DOHH2 (cell line): ENCODE measurements around the gene MTX2.

ENCODE experiments used
- EZH2phosphoT487 ChIP-seq: fragments of 200-600 bp; sonication (generic); IDR thresholded peaks from 2 replicates; pipeline ENCODE4 v1.6.1; 2017; ENCODE audit warnings: borderline replicate concordance, mild to moderate bottlenecking, antibody characterized with exemption, low read length, moderate library complexity, mixed read lengths
- TF ChIP-seq, protein P1 (sequence below): fragments of 200-600 bp; sonication (generic); IDR thresholded peaks from one replicate; pipeline ENCODE4 v1.5.1; 2014; ENCODE audit warnings: antibody characterized with exemption, mild to moderate bottlenecking, low read depth, low read length; ENCODE audit not compliant: poor library complexity, severe bottlenecking

DNA sequence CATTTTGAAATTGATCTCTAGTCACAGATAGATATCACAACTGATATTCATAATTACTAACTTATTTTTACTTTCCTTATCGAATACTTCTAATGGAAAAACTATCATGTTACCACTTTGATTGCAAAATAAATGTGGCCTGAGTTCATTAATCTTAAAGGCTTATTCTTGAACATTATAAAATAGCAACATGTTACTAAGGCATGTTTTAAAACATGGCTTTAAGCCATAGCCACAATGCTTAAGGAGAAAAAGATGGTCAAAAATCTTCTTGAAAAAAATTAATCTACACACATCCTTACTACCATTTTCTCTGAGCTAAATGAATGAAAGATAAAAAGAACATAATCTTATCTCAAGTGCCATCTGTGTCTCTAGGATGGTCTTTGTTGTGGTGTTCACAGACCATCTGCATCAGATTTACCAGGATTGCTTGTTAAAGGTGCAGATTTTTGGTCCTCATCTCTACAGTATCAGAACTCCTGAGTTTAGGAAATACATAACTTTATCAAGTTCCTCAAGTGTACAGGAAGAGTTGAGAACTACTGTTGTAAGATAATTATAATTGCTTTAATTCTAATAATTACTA is 15.3 kb downstream of the MTX2 start:
- TF ChIP-seq, protein P1, sequence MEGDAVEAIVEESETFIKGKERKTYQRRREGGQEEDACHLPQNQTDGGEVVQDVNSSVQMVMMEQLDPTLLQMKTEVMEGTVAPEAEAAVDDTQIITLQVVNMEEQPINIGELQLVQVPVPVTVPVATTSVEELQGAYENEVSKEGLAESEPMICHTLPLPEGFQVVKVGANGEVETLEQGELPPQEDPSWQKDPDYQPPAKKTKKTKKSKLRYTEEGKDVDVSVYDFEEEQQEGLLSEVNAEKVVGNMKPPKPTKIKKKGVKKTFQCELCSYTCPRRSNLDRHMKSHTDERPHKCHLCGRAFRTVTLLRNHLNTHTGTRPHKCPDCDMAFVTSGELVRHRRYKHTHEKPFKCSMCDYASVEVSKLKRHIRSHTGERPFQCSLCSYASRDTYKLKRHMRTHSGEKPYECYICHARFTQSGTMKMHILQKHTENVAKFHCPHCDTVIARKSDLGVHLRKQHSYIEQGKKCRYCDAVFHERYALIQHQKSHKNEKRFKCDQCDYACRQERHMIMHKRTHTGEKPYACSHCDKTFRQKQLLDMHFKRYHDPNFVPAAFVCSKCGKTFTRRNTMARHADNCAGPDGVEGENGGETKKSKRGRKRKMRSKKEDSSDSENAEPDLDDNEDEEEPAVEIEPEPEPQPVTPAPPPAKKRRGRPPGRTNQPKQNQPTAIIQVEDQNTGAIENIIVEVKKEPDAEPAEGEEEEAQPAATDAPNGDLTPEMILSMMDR, result no peak
- no peak for TF ChIP-seq EZH2phosphoT487
